Jurkat, Clone E6-1 (cell line): ENCODE data around the gene R3HDM4.
"Not testable (repeated sequence)": the region's sequence is repeated elsewhere in the genome, so short reads cannot be mapped to it uniquely, and the experiment has no call there.

Experiments
- DNase-seq: peaks from one replicate; pipeline ENCODE4 v3.0.0-alpha.2; 2011; ENCODE audit warnings: low read depth, low spot score
- H3K4me3 ChIP-seq: 2 replicates; pipeline ENCODE4 v1.5.1; 2011; ENCODE audit warnings: mild to moderate bottlenecking, low read length, control low read depth, moderate library complexity

Gene R3HDM4

GRCh38 chr19:883661-884211, 29.3 kb downstream of the R3HDM4 start:
- DNase-seq: no peak
- H3K4me3 ChIP-seq: no peak overlapping the region

- no peak for DNase-seq
- H3K4me3 ChIP-seq: no peak overlapping the region
These were observed 30.0 kb downstream of the R3HDM4 start for GRCh38 chr19:882871-883497.

GRCh38 chr19:881385-882071, 31.5 kb downstream of the R3HDM4 start:
- no peak overlapping the region for H3K4me3 ChIP-seq
- no peak for DNase-seq

GRCh38 chr19:879711-880438, 33.1 kb downstream of the R3HDM4 start:
- DNase-seq: no peak
- H3K4me3 ChIP-seq: no peak overlapping the region

- not testable (repeated sequence) for H3K4me3 ChIP-seq, DNase-seq
These were observed 34.1 kb downstream of the R3HDM4 start for GRCh38 chr19:878751-879561.

- H3K4me3 ChIP-seq, DNase-seq: not testable (repeated sequence)
These were observed 34.9 kb downstream of the R3HDM4 start for GRCh38 chr19:877992-878660.

- H3K4me3 ChIP-seq: no peak overlapping the region
- no peak for DNase-seq
These were observed 36.2 kb downstream of the R3HDM4 start for GRCh38 chr19:876780-877314.

GRCh38 chr19:876089-876488, 36.9 kb downstream of the R3HDM4 start:
- H3K4me3 ChIP-seq: no peak overlapping the region
- no peak for DNase-seq

GRCh38 chr19:875265-875879, 37.6 kb downstream of the R3HDM4 start:
- no peak for DNase-seq
- no peak overlapping the region for H3K4me3 ChIP-seq

- H3K4me3 ChIP-seq: no peak overlapping the region
- no peak for DNase-seq
These were observed 39.4 kb downstream of the R3HDM4 start for GRCh38 chr19:873561-874041.

- H3K4me3 ChIP-seq: no peak overlapping the region
- DNase-seq: peak; percentile 92
These were observed 39.9 kb downstream of the R3HDM4 start for GRCh38 chr19:873084-873483.

- DNase-seq: peak; percentile 90
These were observed 40.6 kb downstream of the R3HDM4 start for GRCh38 chr19:872266-872951.

GRCh38 chr19:871446-872265, 41.4 kb downstream of the R3HDM4 start:
- H3K4me3 ChIP-seq: peak overlapping the region; percentile 3; the same call in 1 of the 2 replicates
- DNase-seq: no peak

More at GRCh38 chr19:872266-872951, 40.6 kb downstream of the R3HDM4 start:
- peak overlapping the region; percentile 7; the same call in 1 of the 2 replicates for H3K4me3 ChIP-seq

GRCh38 chr19:870963-871401, 42.0 kb downstream of the R3HDM4 start:
- no peak for DNase-seq
- H3K4me3 ChIP-seq: no peak overlapping the region

GRCh38 chr19:870314-870713, 42.7 kb downstream of the R3HDM4 start:
- DNase-seq: no peak
- H3K4me3 ChIP-seq: no peak overlapping the region
